KMS-11 (cell line): ENCODE results near the gene RNF215.
A peak's percentile ranks its signal among the peaks of the same experiment; 100 is the strongest.

Source experiments
- H2AFZ ChIP-seq: fragments of 200-600 bp; sonication (generic); 2 replicates; pipeline ENCODE4 v1.6.1; 2016; ENCODE audit warnings: antibody characterized with exemption, mixed run types, low read depth
- H3K27ac ChIP-seq: fragments of 200-600 bp; sonication (generic); 2 replicates; pipeline ENCODE4 v1.6.1; 2016; ENCODE audit warnings: mild to moderate bottlenecking, mixed run types
- H3K27me3 ChIP-seq: fragments of 200-600 bp; sonication (generic); 2 replicates; pipeline ENCODE4 v1.6.1; 2017; ENCODE audit warnings: mild to moderate bottlenecking, low read depth, mixed run types, moderate library complexity; ENCODE audit not compliant: insufficient read depth
- H3K36me3 ChIP-seq: fragments of 200-600 bp; sonication (generic); 2 replicates; pipeline ENCODE4 v1.6.1; 2017; ENCODE audit warnings: mild to moderate bottlenecking, mixed run types; ENCODE audit not compliant: insufficient read depth
- H3K4me1 ChIP-seq: fragments of 200-600 bp; sonication (generic); 2 replicates; pipeline ENCODE4 v1.6.1; 2016; ENCODE audit warnings: mild to moderate bottlenecking, low read depth, mixed run types; ENCODE audit not compliant: poor library complexity, severe bottlenecking
- H3K4me2 ChIP-seq: fragments of 200-600 bp; sonication (generic); 2 replicates; pipeline ENCODE4 v1.7.0; 2016; ENCODE audit warnings: mild to moderate bottlenecking, mixed run types
- H3K4me3 ChIP-seq: fragments of 200-600 bp; sonication (generic); IDR thresholded peaks from 2 replicates; pipeline ENCODE4 v1.6.1; 2017; ENCODE audit warnings: low read depth, low read length, mixed read lengths; ENCODE audit not compliant: insufficient read depth
- H3K79me2 ChIP-seq: fragments of 200-600 bp; sonication (generic); 2 replicates; pipeline ENCODE4 v1.6.1; 2016; ENCODE audit warnings: low read depth, mixed run types; ENCODE audit not compliant: insufficient read depth
- H3K9ac ChIP-seq: fragments of 200-600 bp; sonication (generic); 2 replicates; pipeline ENCODE4 v1.6.1; 2016; ENCODE audit warnings: mild to moderate bottlenecking, mixed run types
- H4K20me1 ChIP-seq: fragments of 200-600 bp; sonication (generic); 2 replicates; pipeline ENCODE4 v1.6.1; 2016; ENCODE audit warnings: mild to moderate bottlenecking, mixed run types; ENCODE audit not compliant: insufficient read depth
- TF ChIP-seq, protein P1 (sequence below): fragments of 200-600 bp; sonication (generic); conservative IDR thresholded peaks from 2 replicates; pipeline ENCODE4 v1.6.1; 2017; ENCODE audit warnings: low read depth, mild to moderate bottlenecking, antibody characterized with exemption, low read length, moderate library complexity, mixed read lengths

RNF215 gene

DNA sequence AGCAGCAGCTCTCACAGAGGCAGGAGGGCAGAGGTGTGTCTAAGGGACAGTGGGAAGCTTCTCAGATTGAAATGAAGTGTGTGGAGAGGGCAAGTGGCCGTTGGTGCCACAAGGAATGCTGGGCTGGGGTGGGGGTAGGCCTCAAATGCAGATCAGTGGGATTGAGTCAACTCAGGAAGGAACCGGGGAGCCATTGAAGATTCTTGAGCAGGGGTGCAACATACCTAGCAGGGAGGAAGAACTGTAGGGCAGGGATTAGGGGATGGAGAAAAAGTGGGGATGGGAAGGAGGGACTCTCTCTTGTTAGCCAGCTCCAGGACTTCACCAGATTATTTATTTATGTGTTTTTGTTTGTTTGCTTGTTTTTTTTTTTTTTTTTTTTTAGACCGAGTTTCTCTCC lies 6.7 kb upstream of the RNF215 start:
- H3K79me2 ChIP-seq: no peaks in the 10 kb centered on the region
- no peak overlapping the region for H3K4me2 ChIP-seq
- no peak overlapping the region for H3K27ac ChIP-seq
- H3K4me1 ChIP-seq: peaks cover 19% of the 10 kb centered on the region
- peaks cover 20% of the 10 kb centered on the region for H3K27me3 ChIP-seq
- no peak overlapping the region for H3K9ac ChIP-seq
- TF ChIP-seq, protein P1, sequence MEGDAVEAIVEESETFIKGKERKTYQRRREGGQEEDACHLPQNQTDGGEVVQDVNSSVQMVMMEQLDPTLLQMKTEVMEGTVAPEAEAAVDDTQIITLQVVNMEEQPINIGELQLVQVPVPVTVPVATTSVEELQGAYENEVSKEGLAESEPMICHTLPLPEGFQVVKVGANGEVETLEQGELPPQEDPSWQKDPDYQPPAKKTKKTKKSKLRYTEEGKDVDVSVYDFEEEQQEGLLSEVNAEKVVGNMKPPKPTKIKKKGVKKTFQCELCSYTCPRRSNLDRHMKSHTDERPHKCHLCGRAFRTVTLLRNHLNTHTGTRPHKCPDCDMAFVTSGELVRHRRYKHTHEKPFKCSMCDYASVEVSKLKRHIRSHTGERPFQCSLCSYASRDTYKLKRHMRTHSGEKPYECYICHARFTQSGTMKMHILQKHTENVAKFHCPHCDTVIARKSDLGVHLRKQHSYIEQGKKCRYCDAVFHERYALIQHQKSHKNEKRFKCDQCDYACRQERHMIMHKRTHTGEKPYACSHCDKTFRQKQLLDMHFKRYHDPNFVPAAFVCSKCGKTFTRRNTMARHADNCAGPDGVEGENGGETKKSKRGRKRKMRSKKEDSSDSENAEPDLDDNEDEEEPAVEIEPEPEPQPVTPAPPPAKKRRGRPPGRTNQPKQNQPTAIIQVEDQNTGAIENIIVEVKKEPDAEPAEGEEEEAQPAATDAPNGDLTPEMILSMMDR: no peak
- no peak overlapping the region for H2AFZ ChIP-seq
- H4K20me1 ChIP-seq: no peaks in the 10 kb centered on the region
- H3K4me3 ChIP-seq: no peak overlapping the region
- H3K36me3 ChIP-seq: no peaks in the 10 kb centered on the region

DNA sequence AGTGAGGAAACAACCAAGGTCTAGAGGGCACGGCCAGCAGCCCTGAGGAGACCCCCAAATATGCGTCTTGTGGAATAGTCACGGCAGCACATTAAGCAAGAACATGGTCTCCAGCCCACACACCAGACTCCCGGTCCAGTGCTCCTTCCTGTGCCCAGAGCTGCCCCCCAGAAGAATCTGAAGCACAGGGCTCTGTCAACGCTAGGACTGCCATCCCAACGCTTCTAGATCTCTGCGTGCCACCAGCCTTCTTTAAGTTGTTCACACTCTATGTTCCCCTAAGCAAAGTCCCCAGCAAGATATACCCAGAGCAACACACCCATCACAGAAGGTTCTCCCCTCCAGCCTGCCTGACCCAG lies 6.1 kb upstream of the RNF215 start:
- H3K79me2 ChIP-seq: no peaks in the 10 kb centered on the region
- no peaks in the 10 kb centered on the region for H4K20me1 ChIP-seq
- H2AFZ ChIP-seq: no peak overlapping the region
- no peak overlapping the region for H3K9ac ChIP-seq
- TF ChIP-seq, protein P1: no peak
- H3K4me3 ChIP-seq: no peak overlapping the region
- peaks cover 14% of the 10 kb centered on the region for H3K27me3 ChIP-seq
- no peaks in the 10 kb centered on the region for H3K36me3 ChIP-seq
- H3K4me1 ChIP-seq: peaks cover 19% of the 10 kb centered on the region
- no peak overlapping the region for H3K27ac ChIP-seq
- no peak overlapping the region for H3K4me2 ChIP-seq

DNA sequence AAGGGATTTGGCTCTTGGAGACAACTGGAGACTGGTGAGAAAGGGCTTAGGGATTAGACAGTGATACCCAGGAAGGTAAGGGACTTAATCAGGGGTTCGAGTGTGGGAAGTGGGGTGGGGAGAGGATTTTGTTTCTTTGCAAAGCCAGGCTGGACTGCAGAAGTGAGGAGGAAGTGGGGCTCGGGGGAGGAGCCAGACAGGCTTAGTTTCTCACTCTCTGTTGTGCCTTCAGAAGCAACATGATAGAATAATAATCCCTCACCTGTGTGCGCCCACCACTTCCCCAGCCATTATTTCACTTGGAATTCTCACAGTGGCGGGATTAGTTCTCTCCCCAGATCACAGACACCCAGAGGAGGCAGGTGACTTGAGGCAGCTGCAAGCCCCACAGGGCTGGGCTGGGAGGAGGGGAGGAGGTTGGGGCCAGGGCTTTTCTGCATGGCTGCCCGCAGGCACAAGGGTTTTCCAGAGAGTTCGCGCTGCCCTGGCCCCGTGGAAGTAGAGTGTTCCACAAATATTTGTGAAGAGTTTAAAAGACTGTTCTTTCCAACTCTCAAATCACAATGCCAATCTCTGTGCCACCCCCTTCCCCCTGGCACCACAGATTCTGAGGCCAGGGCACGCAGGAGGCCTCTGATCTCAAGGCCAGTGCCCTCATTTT lies 5.6 kb upstream of the RNF215 start:
- Histone ChIP-seq H3K4me3 (no peak overlapping the region), H3K9ac (no peak overlapping the region), H3K27ac (no peak overlapping the region)

DNA sequence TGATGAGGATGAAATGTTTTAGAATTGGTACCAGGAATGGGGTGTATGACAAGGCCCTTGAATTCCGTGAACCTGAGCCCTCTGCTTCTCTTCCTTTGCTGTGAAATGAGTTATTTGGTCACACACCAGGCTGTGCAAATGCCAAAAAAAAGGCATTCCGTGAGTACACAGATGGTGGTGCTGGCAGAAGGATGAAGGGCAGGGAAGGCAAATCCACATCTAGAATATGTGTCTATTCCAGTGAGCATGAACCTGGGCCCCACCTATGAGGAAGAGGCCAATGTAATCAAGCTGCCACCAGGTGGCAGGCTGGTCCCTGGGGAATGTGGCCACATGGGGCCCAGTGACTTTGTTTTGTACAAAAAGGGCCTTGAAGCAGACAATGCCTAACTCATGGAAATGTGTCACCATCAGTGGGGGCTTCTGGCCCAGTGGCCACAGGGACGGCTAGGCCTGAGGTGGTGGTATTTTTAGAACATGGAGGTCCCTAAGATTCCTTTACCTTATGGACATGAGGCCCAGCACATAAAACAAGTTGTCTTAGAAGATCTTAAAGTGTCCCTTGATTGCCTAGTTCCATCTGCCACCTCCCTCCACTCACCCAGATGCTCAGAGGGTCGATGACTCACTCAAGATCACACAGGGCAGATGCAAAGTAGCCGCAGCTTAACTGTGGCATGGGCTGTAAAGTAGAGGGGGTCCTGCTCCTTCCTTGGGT lies 3.9 kb upstream of the RNF215 start:
- Histone ChIP-seq H3K79me2 (no peaks in the 10 kb centered on the region), H3K27me3 (no peaks in the 10 kb centered on the region; the same call in 1 of the 2 replicates), H3K4me3 (no peak overlapping the region), H2AFZ (peak overlapping the region; percentile 76), H3K4me2 (no peak overlapping the region), H3K36me3 (no peaks in the 10 kb centered on the region), H4K20me1 (no peaks in the 10 kb centered on the region), H3K4me1 (peaks cover 12% of the 10 kb centered on the region), H3K9ac (0 out of 2 replicates have a peak overlapping the region, but pooled peaks have one; percentile 12), H3K27ac (peak overlapping the region; percentile 17; the same call in 1 of the 2 replicates)
- TF ChIP-seq, protein P1: peak; percentile 86

More for the DNA sequence above, 5.6 kb upstream of the RNF215 start:
- TF ChIP-seq, protein P1: no peak
- Histone ChIP-seq H3K27me3 (peaks cover 10% of the 10 kb centered on the region), H4K20me1 (no peaks in the 10 kb centered on the region), H3K4me2 (no peak overlapping the region), H3K36me3 (no peaks in the 10 kb centered on the region), H3K79me2 (no peaks in the 10 kb centered on the region), H2AFZ (no peak overlapping the region), H3K4me1 (peaks cover 19% of the 10 kb centered on the region)
